ENCODE data around the gene ECSIT. TPM values are rescaled to one million over a fixed set of nuclear protein-coding genes. Genes with fewer than 3 reads are reported as not detected.

Gene ECSIT
- polyA plus RNA-seq, 1 of the 3 experiments (the other 2 are of a cell fraction), result 43.8 TPM

DNA sequence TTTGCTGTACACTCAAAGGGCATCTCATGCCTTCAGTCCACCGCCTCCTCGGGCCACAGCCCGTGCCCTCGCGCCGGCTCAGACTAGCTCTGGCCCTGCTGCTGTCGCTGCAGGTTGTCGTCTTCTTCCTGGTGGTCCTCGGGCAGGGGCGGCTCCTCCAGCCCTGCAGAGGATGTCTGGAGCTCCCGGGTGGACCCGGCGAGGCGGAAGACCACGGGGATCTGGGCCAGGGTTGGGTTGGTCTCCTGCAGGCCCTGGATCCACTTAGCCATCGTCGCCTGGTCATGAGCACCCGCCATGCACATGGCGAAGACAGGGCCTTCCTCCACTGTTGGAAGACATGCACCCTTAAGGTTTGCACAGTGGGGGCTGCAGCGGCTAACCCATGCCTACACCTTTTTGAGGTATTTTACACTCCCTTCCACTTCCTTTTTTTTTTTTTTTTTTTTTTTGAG is 22.8 kb downstream of the ECSIT start:
- H3K4me1 ChIP-seq (ENCODE audit: control insufficient read depth in 1 of 2, insufficient read depth in 2 of 2, low read depth in 1 of 2, low read length in 1 of 2), result peaks cover 9 to 12% of the 10 kb centered on the region in 2 experiments; a peak in 2 of 4 replicates
- peaks cover 22% of the 10 kb centered on the region; the same call in 1 of the 2 replicates for H3K79me2 ChIP-seq (ENCODE audit: insufficient read depth)
- 32% methylated on average over 5 of the region's 20 CpGs for WGBS (ENCODE audit: low lambda C conversion rate)
- H3K4me2 ChIP-seq, result peak overlapping the region; percentile 88
- H3F3A ChIP-seq (replicated peaks; ENCODE audit: insufficient read depth), result peaks cover 7% of the 10 kb centered on the region
- no peaks in the 10 kb centered on the region for H4K20me1 ChIP-seq (ENCODE audit: insufficient read depth)
- no peak for DNase-seq
- POLR2A ChIA-PET, result interaction anchor here (1.2 kb wide), 1 partner anchor 25 kb away, joined by 3 read pairs; the partner anchor contains the start of gene ELAVL3
- H3K36me3 ChIP-seq (replicated peaks in 1 of 2; ENCODE audit: control insufficient read depth in 1 of 2, insufficient read depth in 2 of 2, low read length in 1 of 2), result peaks cover 0 to 2% of the 10 kb centered on the region in 2 experiments
- H2AFZ ChIP-seq (ENCODE audit: low read depth), result peak overlapping the region; percentile 83
- H3K27ac ChIP-seq (ENCODE audit: low read depth in 2 of 2, low read length in 1 of 2), result peak overlapping the region; percentile 84 to 89
- no peaks in the 10 kb centered on the region for H3K9me3 ChIP-seq
- TF ChIP-seq FOXM1 (IDR thresholded peaks at IDR 0.05; ENCODE audit: low read depth), result no peak
- no peak for TF ChIP-seq REST (IDR thresholded peaks at IDR 0.05; ENCODE audit: low read depth, low read length)
- no peak for TF ChIP-seq YY1 (IDR thresholded peaks at IDR 0.05; ENCODE audit: low read depth)
- TF ChIP-seq FOXJ3 (CRISPR knock-in tag; IDR thresholded peaks at IDR 0.05), result no peak
- TF ChIP-seq, protein P1, sequence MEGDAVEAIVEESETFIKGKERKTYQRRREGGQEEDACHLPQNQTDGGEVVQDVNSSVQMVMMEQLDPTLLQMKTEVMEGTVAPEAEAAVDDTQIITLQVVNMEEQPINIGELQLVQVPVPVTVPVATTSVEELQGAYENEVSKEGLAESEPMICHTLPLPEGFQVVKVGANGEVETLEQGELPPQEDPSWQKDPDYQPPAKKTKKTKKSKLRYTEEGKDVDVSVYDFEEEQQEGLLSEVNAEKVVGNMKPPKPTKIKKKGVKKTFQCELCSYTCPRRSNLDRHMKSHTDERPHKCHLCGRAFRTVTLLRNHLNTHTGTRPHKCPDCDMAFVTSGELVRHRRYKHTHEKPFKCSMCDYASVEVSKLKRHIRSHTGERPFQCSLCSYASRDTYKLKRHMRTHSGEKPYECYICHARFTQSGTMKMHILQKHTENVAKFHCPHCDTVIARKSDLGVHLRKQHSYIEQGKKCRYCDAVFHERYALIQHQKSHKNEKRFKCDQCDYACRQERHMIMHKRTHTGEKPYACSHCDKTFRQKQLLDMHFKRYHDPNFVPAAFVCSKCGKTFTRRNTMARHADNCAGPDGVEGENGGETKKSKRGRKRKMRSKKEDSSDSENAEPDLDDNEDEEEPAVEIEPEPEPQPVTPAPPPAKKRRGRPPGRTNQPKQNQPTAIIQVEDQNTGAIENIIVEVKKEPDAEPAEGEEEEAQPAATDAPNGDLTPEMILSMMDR (IDR thresholded peaks at IDR 0.05), result no peak
- no peak for TF ChIP-seq ZBTB33 (IDR thresholded peaks at IDR 0.05; ENCODE audit: borderline replicate concordance, low read depth)
- TF ChIP-seq, protein P2, sequence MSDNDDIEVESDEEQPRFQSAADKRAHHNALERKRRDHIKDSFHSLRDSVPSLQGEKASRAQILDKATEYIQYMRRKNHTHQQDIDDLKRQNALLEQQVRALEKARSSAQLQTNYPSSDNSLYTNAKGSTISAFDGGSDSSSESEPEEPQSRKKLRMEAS (IDR thresholded peaks at IDR 0.05; ENCODE audit: low read depth), result no peak
- no peak for TF ChIP-seq JUND (IDR thresholded peaks at IDR 0.05)
- TF ChIP-seq TCF12 (IDR thresholded peaks at IDR 0.05), result no peak
- no peak for TF ChIP-seq IRF3 (IDR thresholded peaks at IDR 0.05; ENCODE audit: low read depth, low read length)
- no peak for TF ChIP-seq EZH2phosphoT487 (IDR thresholded peaks at IDR 0.05; ENCODE audit: borderline replicate concordance, low read depth)
- TF ChIP-seq SMC3 (IDR thresholded peaks at IDR 0.05; ENCODE audit: low read depth, low read length), result no peak
- no peak for TF ChIP-seq GABPA (IDR thresholded peaks at IDR 0.05; ENCODE audit: low read depth)
- TF ChIP-seq, protein P3, sequence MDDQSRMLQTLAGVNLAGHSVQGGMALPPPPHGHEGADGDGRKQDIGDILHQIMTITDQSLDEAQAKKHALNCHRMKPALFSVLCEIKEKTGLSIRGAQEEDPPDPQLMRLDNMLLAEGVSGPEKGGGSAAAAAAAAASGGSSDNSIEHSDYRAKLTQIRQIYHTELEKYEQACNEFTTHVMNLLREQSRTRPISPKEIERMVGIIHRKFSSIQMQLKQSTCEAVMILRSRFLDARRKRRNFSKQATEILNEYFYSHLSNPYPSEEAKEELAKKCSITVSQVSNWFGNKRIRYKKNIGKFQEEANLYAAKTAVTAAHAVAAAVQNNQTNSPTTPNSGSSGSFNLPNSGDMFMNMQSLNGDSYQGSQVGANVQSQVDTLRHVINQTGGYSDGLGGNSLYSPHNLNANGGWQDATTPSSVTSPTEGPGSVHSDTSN (IDR thresholded peaks at IDR 0.05), result no peak
- TF ChIP-seq FOSL2 (IDR thresholded peaks at IDR 0.05; ENCODE audit: borderline replicate concordance, low read depth), result no peak
- H3K9ac ChIP-seq, result peak overlapping the region; percentile 96
- peak overlapping the region; percentile 64 to 78 for H3K4me3 ChIP-seq (ENCODE audit: low read depth in 2 of 2, low read length in 1 of 2)
- no peaks in the 10 kb centered on the region for H3K27me3 ChIP-seq (ENCODE audit: insufficient read depth)
- CTCF ChIA-PET, result interaction anchor here (0.9 to 2.1 kb wide), 3 partner anchors 11 to 124 kb away, joined by 3 to 8 read pairs (median 4); no protein-coding TSS in a partner anchor
- H3K9me2 ChIP-seq, result no peaks in the 10 kb centered on the region

Data from SK-N-SH (cell line).